Heart right ventricle (tissue), 16 donors: ENCODE measurements around the gene GABRA1. TPM values are rescaled to one million over a fixed set of nuclear protein-coding genes. Genes with fewer than 3 reads are reported as not detected.

ENCODE experiments used
- ATAC-seq, 8 donors: fragments of 200-7000 bp; cut with Tn5 transposase; one replicate each; pipeline ENCODE4 v1.9.1; 2020; ENCODE audit warnings: mild to moderate bottlenecking in 8 of 8, moderate library complexity in 8 of 8, moderate number of reproducible peaks in 1 of 8
- DNase-seq, 2 donors: peaks; one replicate each; pipeline ENCODE4 v3.0.0-alpha.2; 2020
- H3K27ac ChIP-seq, 10 donors: fragments of 200-600 bp; sonication (generic) in 2 of 10; one replicate each; pipeline versions ENCODE4 v1.5.0 to v1.8.0; 2020 to 2022; ENCODE audit warnings: mild to moderate bottlenecking in 3 of 10
- H3K27me3 ChIP-seq, 7 donors: fragments of 200-600 bp; one replicate each; pipeline ENCODE4 v1.8.0; 2021 to 2022; ENCODE audit warnings: mild to moderate bottlenecking in 2 of 7
- H3K36me3 ChIP-seq, 9 donors: fragments of 200-600 bp; sonication (generic) in 1 of 9; one replicate each; pipeline versions ENCODE4 v1.5.0 to v1.8.0; 2020 to 2022; ENCODE audit warnings: mild to moderate bottlenecking in 2 of 9
- H3K4me1 ChIP-seq, 9 donors: fragments of 200-600 bp; sonication (generic) in 1 of 9; one replicate each; pipeline versions ENCODE4 v1.5.0 to v1.8.0; 2020 to 2022; ENCODE audit warnings: mild to moderate bottlenecking in 4 of 9
- H3K4me3 ChIP-seq, 10 donors: fragments of 200-600 bp; sonication (generic) in 2 of 10; one replicate each; pipeline versions ENCODE4 v1.5.0 to v1.8.0; 2020 to 2022; ENCODE audit warnings: mild to moderate bottlenecking in 7 of 10, moderate library complexity in 2 of 10
- H3K9me3 ChIP-seq, 11 donors: fragments of 200-600 bp in 10 of 11; sonication (generic) in 2 of 11; one replicate each; pipeline versions ENCODE4 v1.5.0 to v1.8.0; 2013 to 2022; ENCODE audit warnings: mild to moderate bottlenecking in 2 of 11, control low read depth in 1 of 11, moderate library complexity in 1 of 11
- WGBS, 2 donors: extraction: QIAGEN DNeasy Blood & Tissue Kit; methylation state at CpG; one replicate each; pipeline ENCODE4 v1.1.7; 2013; ENCODE audit warnings: inconsistent platforms in 1 of 2; 5-methylcytosine and 5-hydroxymethylcytosine counted together
- intact Hi-C, 10 donors: fragments of 100-400 bp; cut with DNase I; formaldehyde crosslinking; loops; one replicate each; pipeline versions ENCODE4 v1.11.1 to v1.14.2; 2022
- polyA plus RNA-seq, 2 donors: library from polyadenylated mRNA; stranded (reverse); fragments of 200-250 nt; gene quantifications; one replicate each; pipeline ENCODE4 v1.2.3, GENCODE V29; 2013
- total RNA-seq, 10 donors: library from RNA; stranded (reverse); fragmentation: NEBNext Ultra II Directional in 3 of 10; extraction: Animal tissue kit (Norgen Biotek cat#: 25700) in 3 of 10; gene quantifications; one replicate each; pipeline versions ENCODE4 v1.2.1 to v1.2.4, GENCODE V29; 2021 to 2023
- TF ChIP-seq, protein P1 (sequence below), 9 donors: fragments of 200-600 bp; sonication (generic) in 2 of 9; IDR thresholded peaks; one replicate each; pipeline versions ENCODE4 v1.5.0 to v1.8.0; 2021 to 2022; ENCODE audit warnings: antibody characterized with exemption in 9 of 9, mild to moderate bottlenecking in 5 of 9, moderate library complexity in 1 of 9
- donor health status: Arrhythmogenic right ventricular cardiomyopathy.
- donor health status: ischemic (EF 13 %, LVEDD 7.1; RV severe dilation, severe dysfunction).
- donor health status: healthy with polysubstance abuse.
- donor health status: DM: no; HTN: yes; CAD: no.
- donor health status: DM: no; HTN: no; CAD: no.
- donor health status: ischemic (EF 25% LVEDD 6.9; RV normal size, moderate dysfunction).
- donor health status: ischemic (EF 25% LVEDD 5.7; RV mildly dilated, moderate dysfunction).
- donor health status: healthy.
- donor health status: DM: yes; HTN: yes; CAD: no.
- donor health status: Ischemic cardiomyopathy.
- donor health status: ischemic (EF 35%, LVEDD 5.7; RV mildly dilated, moderate dysfunction).
- donor health status: nonischemic (EF 11% LVEDD 7.7; RV severe dilation, severe dysfunction).
- donor health status: DM: yes; HTN: yes; CAD: no.
- donor health status: PGD.
- donor health status: ischemic (EF 29% LVEDD 5.4; RV normal size, mild dysfunction).
- donor health status: nonischemic (EF 23%, LVEDD 6.1; RV moderate dilation, normal function).

GABRA1 gene
- total and polyA plus RNA-seq, 12 donors, result not detected

DNA sequence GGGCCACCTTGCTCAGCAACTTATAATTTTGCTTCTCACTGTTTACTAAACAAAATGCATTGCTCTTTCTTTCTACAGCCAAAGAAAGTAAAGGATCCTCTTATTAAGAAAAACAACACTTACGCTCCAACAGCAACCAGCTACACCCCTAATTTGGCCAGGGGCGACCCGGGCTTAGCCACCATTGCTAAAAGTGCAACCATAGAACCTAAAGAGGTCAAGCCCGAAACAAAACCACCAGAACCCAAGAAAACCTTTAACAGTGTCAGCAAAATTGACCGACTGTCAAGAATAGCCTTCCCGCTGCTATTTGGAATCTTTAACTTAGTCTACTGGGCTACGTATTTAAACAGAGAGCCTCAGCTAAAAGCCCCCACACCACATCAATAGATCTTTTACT lies 49.1 kb downstream of the GABRA1 start:
- 72 to 78% methylated on average over 7 of the region's 7 CpGs for WGBS, 2 donors
- ATAC-seq (no peak), DNase-seq (no peak)
- intact Hi-C loops, result no loop called here
- H3K27ac ChIP-seq, result no peak overlapping the region
- H3K4me3 ChIP-seq, result no peak overlapping the region
- TF ChIP-seq, protein P1, sequence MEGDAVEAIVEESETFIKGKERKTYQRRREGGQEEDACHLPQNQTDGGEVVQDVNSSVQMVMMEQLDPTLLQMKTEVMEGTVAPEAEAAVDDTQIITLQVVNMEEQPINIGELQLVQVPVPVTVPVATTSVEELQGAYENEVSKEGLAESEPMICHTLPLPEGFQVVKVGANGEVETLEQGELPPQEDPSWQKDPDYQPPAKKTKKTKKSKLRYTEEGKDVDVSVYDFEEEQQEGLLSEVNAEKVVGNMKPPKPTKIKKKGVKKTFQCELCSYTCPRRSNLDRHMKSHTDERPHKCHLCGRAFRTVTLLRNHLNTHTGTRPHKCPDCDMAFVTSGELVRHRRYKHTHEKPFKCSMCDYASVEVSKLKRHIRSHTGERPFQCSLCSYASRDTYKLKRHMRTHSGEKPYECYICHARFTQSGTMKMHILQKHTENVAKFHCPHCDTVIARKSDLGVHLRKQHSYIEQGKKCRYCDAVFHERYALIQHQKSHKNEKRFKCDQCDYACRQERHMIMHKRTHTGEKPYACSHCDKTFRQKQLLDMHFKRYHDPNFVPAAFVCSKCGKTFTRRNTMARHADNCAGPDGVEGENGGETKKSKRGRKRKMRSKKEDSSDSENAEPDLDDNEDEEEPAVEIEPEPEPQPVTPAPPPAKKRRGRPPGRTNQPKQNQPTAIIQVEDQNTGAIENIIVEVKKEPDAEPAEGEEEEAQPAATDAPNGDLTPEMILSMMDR (IDR thresholded peaks at IDR 0.05), result no peak
- no peaks in the 10 kb centered on the region for H3K27me3 ChIP-seq
- no peaks in the 10 kb centered on the region for H3K4me1 ChIP-seq
- no peaks in the 10 kb centered on the region for H3K36me3 ChIP-seq
- no peaks in the 10 kb centered on the region for H3K9me3 ChIP-seq

DNA sequence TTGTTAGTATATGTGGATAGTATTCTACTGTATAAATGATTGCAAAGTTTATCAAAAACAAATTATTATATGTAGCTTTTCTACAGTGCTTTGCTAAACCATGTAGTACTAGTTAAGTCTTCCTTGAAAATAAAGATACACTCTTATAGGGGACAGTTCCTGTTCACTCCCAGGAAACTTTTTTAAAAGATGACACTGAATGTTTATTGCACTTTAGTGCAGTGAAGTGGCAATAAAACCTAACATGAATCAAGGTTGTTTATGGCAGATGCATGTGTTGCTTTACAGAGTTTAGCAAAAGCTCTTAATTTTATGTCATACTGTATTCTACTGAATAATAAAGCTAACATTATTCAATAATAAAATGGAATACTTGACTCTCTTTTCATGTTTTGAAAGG lies 51.7 kb downstream of the GABRA1 start:
- Histone ChIP-seq H3K36me3 (no peaks in the 10 kb centered on the region), H3K9me3 (peaks cover 0 to 4% (median 0%) of the 10 kb centered on the region in 11 donors), H3K27me3 (no peaks in the 10 kb centered on the region), H3K4me3 (no peak overlapping the region), H3K4me1 (no peaks in the 10 kb centered on the region), H3K27ac (no peak overlapping the region)
- no peak for DNase-seq
- TF ChIP-seq, protein P1 (IDR thresholded peaks at IDR 0.05), result no peak
- intact Hi-C loops, result no loop called here
- no peak for ATAC-seq

DNA sequence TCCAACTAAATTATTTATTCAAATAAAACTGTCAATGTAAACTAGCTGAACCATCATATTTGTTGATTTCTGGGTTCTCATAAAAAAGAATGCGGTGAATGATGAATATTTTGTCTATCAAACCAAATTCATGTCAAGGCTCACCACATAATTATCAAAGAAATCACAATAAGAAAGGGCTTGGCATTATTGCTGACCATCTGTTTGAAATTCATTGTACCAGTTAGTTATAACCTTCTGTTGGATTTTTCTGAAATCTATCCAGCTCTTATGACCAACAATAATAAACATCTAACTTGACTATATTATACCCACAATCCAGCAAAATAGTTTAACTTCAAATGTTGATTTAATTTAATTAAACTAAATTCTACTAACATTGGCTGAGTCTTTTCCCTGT lies 53.1 kb downstream of the GABRA1 start:
- Histone ChIP-seq H3K4me3 (no peak overlapping the region), H3K27ac (no peak overlapping the region), H3K27me3 (no peaks in the 10 kb centered on the region), H3K36me3 (no peaks in the 10 kb centered on the region), H3K4me1 (no peaks in the 10 kb centered on the region), H3K9me3 (peaks cover 0 to 4% (median 0%) of the 10 kb centered on the region in 11 donors)
- 89 to 94% methylated on average over 1 of the region's 1 CpG for WGBS, 2 donors
- ATAC-seq (no peak), DNase-seq (no peak)
- TF ChIP-seq, protein P1 (IDR thresholded peaks at IDR 0.05), result no peak
- intact Hi-C loops, result no loop called here

DNA sequence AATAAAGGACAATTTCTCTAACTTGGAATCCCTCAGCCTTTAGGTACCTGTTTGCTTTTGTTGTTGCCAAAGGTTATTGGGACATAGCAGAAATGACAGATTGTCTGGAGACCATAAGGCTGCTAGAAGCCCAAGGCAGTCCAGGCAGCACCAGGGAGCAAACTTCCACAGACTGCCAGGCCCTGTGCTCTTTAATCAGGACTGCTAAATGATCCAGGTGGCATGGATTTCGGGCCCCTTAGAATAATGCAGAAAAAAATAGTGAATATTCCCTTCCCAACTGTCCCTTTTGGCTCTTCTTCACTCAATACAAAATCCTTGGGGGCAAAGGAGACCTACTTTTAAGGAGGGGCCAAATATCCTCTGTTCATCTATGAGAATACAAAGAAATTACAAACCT lies 73.9 kb downstream of the GABRA1 start:
- no peak for ATAC-seq
- no peak for DNase-seq
- H3K27ac ChIP-seq, result no peak overlapping the region
- TF ChIP-seq, protein P1 (IDR thresholded peaks at IDR 0.05), result no peak
- no peaks in the 10 kb centered on the region for H3K36me3 ChIP-seq
- H3K27me3 ChIP-seq, result no peaks in the 10 kb centered on the region
- intact Hi-C loops, result no loop called here
- H3K9me3 ChIP-seq, result peaks cover 0 to 7% (median 0%) of the 10 kb centered on the region in 11 donors
- H3K4me3 ChIP-seq, result no peak overlapping the region
- WGBS, 2 donors, result 24 to 42% methylated on average over 1 of the region's 1 CpG
- H3K4me1 ChIP-seq, result no peaks in the 10 kb centered on the region

DNA sequence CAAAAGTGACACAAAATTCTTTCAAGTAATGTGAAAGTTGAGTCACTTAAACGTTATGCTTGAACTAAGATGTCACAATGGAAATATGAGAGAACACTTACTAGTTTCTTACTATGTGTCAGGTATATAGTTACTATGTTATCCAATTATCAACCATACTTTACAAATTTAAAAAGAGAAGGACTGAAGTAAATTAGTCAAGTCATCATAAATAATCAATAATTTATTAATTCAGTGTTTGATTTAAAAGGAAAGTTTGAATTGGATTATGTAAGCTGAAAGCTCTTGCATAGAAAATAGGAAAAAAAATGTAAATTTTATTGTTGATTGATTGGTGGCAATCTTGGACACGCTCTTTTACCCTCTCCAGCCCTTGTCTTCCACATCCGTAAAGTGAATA lies 76.3 kb downstream of the GABRA1 start:
- Histone ChIP-seq H3K27me3 (no peaks in the 10 kb centered on the region), H3K27ac (no peak overlapping the region), H3K9me3 (peaks cover 0 to 7% (median 0%) of the 10 kb centered on the region in 11 donors), H3K4me1 (no peaks in the 10 kb centered on the region), H3K36me3 (no peaks in the 10 kb centered on the region), H3K4me3 (no peak overlapping the region)
- intact Hi-C loops, result no loop called here
- ATAC-seq, result no peak
- TF ChIP-seq, protein P1 (IDR thresholded peaks at IDR 0.05), result no peak
- WGBS, 2 donors, result 77 to 84% methylated on average over 3 of the region's 3 CpGs
- no peak for DNase-seq
